ENCODE measurements around the gene OXSR1.
"Not testable (repeated sequence)": the region's sequence is repeated elsewhere in the genome, so short reads cannot be mapped to it uniquely, and the experiment has no call there.

The OXSR1 gene

DNA sequence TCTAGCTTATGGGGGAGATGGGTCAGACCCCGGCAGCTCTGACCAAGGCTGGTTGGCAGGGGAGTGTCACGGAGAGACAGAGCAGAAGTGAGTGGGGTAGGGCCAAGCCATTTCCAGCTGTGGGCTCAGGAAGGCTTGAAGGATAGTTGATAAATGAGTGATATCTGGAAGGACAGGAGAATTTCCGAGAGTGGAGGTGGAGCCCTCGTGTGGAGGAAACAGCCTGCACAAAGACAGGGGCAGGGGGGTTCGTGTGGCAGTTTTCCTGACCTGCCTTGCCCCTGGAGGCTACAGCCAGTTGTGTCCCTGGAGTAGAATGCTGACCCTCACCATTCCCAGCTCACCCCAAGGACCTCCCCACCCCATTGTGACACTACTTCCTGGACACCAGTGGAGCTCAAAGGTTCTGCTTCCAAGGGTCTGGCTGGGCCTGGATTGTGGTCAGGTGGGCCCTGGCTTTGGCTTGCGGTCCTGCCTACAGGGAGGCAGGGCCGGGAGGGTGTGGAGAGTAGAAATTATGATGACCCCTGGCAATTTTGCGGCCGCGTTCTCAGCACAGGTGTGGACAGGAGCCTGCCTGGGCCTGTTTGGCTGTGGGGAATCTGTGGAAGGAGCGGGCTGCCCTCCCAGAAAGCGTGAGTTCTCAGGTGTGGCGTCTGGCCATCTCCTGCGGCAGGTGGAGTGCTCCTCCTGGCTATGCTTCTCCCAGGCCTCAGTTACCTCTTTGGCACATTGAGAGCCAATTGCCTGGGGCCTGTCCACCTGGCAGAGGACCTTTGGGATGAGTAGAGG, 116.8 kb downstream of the OXSR1 start, which contains the start of gene SLC22A14:
Gene SLC22A14 (plus strand): TSS at position 400 of the 792 bp plus-strand sequence. CDS start 23,733 bp downstream, outside the sequence.
- in situ Hi-C loops (cut with HindIII; ENCODE audit: low pct_ligation_motif_present, low sequenced_read_pairs), result no loop called here
- Histone ChIP-seq H3K4me3 (ENCODE audit: low read depth, low read length) (no peak within 1 kb of the TSS), H3K27ac (no peak within 1 kb of the TSS), H3K36me3 (replicated peaks) (no peaks in the 10 kb centered on the region), H3K27me3 (replicated peaks) (no peaks in the 10 kb centered on the region)
- TF ChIP-seq, protein P1, sequence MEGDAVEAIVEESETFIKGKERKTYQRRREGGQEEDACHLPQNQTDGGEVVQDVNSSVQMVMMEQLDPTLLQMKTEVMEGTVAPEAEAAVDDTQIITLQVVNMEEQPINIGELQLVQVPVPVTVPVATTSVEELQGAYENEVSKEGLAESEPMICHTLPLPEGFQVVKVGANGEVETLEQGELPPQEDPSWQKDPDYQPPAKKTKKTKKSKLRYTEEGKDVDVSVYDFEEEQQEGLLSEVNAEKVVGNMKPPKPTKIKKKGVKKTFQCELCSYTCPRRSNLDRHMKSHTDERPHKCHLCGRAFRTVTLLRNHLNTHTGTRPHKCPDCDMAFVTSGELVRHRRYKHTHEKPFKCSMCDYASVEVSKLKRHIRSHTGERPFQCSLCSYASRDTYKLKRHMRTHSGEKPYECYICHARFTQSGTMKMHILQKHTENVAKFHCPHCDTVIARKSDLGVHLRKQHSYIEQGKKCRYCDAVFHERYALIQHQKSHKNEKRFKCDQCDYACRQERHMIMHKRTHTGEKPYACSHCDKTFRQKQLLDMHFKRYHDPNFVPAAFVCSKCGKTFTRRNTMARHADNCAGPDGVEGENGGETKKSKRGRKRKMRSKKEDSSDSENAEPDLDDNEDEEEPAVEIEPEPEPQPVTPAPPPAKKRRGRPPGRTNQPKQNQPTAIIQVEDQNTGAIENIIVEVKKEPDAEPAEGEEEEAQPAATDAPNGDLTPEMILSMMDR (IDR thresholded peaks at IDR 0.05; ENCODE audit: low read depth, low read length, missing control alignments), result peak; percentile 40
- DNase-seq, result no peak

- TF ChIP-seq, protein P1 (IDR thresholded peaks at IDR 0.05; ENCODE audit: low read depth, low read length, missing control alignments), result no peak
- in situ Hi-C loops (cut with HindIII; ENCODE audit: low pct_ligation_motif_present, low sequenced_read_pairs), result no loop called here
- Histone ChIP-seq H3K4me3 (ENCODE audit: low read depth, low read length) (no peak overlapping the region), H3K36me3 (replicated peaks) (no peaks in the 10 kb centered on the region), H3K27ac (no peak overlapping the region), H3K27me3 (replicated peaks) (no peaks in the 10 kb centered on the region)
- DNase-seq, result no peak
Measured at GRCh38 chr3:38283810-38284755, 118.7 kb downstream of the OXSR1 start.

DNA sequence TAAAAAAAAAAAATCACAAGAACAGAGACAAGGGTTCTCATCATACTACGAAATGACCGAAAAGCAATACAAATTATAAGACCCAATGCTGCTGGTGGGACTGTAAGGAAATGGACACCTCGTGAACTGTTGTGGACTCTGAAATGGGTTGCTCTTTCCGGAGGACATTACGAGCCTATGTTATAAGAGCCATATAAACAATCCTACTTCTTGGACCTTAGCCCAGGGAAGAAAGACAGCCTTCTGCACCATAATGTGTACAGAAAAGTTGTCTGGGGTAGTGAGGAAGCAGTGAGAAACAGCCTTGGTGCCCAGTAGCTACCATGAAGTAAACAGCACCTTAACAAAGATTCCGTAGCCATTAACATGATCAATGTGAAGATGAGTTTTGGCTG, 119.4 kb downstream of the OXSR1 start:
- Histone ChIP-seq H3K27ac (no peak overlapping the region), H3K27me3 (replicated peaks) (no peaks in the 10 kb centered on the region), H3K36me3 (replicated peaks) (no peaks in the 10 kb centered on the region), H3K4me3 (ENCODE audit: low read depth, low read length) (no peak overlapping the region)
- TF ChIP-seq, protein P1 (IDR thresholded peaks at IDR 0.05; ENCODE audit: low read depth, low read length, missing control alignments), result no peak
- no peak for DNase-seq
- in situ Hi-C loops (cut with HindIII; ENCODE audit: low pct_ligation_motif_present, low sequenced_read_pairs), result no loop called here

DNA sequence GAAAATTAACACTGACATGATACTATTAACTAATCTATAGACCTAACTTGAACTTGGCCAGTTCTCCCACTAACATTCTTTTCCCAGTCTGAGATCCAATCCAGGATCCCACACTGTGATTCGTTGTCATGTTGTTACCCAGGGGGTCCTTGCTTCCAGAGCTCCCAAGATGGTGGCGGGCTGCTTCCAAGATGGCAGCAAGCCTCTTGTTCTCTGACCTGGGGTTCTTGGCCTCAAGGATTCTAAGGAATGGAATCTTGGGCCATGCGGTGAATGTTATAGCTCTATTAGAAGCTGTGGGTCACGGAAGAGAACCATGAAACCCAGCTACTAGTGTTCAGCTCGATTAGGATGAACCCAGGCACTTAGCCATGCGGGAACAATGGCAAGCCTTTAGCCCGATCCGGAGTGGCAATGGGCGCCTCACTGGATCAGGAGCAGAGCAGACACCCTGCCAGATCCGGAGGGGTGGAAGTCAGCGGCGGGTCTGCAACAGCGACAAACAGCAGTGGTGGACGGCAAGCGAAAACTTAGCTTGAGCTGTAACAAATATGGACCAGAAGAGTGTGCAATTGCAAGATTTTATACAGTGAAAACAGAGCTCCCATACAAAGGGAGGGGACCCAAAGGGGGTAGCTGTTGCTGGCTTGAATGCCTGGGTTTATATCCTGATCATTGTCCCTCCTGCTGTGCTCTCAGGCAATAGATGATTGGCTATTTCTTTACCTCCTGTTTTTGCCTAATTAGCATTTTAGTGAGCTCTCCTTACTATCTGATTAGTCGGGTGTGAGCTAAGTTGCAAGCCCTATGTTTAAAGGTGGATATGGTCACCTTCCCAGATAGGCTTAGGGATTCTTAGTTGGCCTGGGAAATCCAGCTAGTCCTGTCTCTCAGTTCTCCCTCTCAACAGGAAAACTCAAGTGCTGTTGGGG, 124.2 kb downstream of the OXSR1 start:
- DNase-seq; in situ Hi-C loops (cut with HindIII; ENCODE audit: low pct_ligation_motif_present, low sequenced_read_pairs); H3K27me3 ChIP-seq (replicated peaks); H3K27ac ChIP-seq; H3K4me3 ChIP-seq (ENCODE audit: low read depth, low read length); H3K36me3 ChIP-seq (replicated peaks): not testable (repeated sequence)

DNA sequence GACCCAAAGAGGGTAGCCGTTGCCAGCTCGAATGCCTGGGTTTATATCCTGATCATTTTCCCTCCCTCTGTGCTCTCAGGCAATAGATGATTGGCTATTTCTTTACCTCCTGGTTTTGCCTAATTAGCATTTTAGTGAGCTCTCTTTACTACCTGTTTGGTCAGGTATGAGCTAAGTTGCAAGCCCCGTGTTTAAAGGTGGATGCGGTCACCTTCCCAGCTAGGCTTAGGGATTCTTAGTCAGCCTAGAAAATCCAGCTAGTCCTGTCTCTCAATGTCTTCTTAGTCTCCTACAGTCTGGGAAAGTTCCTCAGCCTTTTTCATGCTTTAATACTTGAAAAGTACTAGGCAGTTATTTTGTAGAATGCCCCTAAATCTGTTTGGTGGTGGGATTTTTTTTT, 131.7 kb downstream of the OXSR1 start:
- H3K27ac ChIP-seq; in situ Hi-C loops (cut with HindIII; ENCODE audit: low pct_ligation_motif_present, low sequenced_read_pairs); H3K27me3 ChIP-seq (replicated peaks); H3K4me3 ChIP-seq (ENCODE audit: low read depth, low read length); H3K36me3 ChIP-seq (replicated peaks); DNase-seq: not testable (repeated sequence)

- H3K27me3 ChIP-seq (replicated peaks), result no peaks in the 10 kb centered on the region
- H3K4me3 ChIP-seq (ENCODE audit: low read depth, low read length), result no peak overlapping the region
- no peak overlapping the region for H3K27ac ChIP-seq
- TF ChIP-seq, protein P1 (IDR thresholded peaks at IDR 0.05; ENCODE audit: low read depth, low read length, missing control alignments), result no peak
- in situ Hi-C loops (cut with HindIII; ENCODE audit: low pct_ligation_motif_present, low sequenced_read_pairs), result no loop called here
- no peak for DNase-seq
- H3K36me3 ChIP-seq (replicated peaks), result no peaks in the 10 kb centered on the region
Measured at GRCh38 chr3:38297537-38297936, 132.2 kb downstream of the OXSR1 start.
